IMR-90 (cell line): ENCODE data around the gene NFYB. TPM values are rescaled to one million over a fixed set of nuclear protein-coding genes. Genes with fewer than 3 reads are reported as not detected.

Experiments
- ATAC-seq: fragments of 200-7000 bp; cut with Tn5 transposase; 2 replicates; pipeline ENCODE4 v1.9.1; 2020; ENCODE audit warnings: low read depth, mild to moderate bottlenecking, moderate library complexity
- BruUV-seq: library from RNA; stranded (reverse); fragments of 400-500 nt; replicated peaks from 2 replicates; lab custom pipeline; 2021; lab: Mats Ljungman, UMichigan
- CTCF ChIA-PET: fragments of 300-600 bp; formaldehyde crosslinking; extraction: SDS; loops from one replicate; lab custom pipeline; 2021; ENCODE audit warnings: antibody characterized with exemption; lab: Yijun Ruan, JAX
- POLR2A ChIA-PET: fragments of 300-600 bp; sonication (Branson Sonifier 250); formaldehyde crosslinking; loops from one replicate; lab custom pipeline; 2022; ENCODE audit warnings: antibody characterized with exemption; ENCODE audit not compliant: unreplicated experiment; lab: Charles Lee
- DNase-seq: peaks from one replicate; pipeline ENCODE4 v3.0.0; 2013
- H2AFZ ChIP-seq: replicated peaks from 2 replicates; pipeline ENCODE3; 2013; ENCODE audit warnings: low read length, mild to moderate bottlenecking; ENCODE audit not compliant: poor library complexity
- H2AK5ac ChIP-seq: 2 replicates; pipeline ENCODE4 v1.6.1; 2013; ENCODE audit warnings: low read depth, low read length, inconsistent platforms
- H2AK9ac ChIP-seq: replicated peaks from 2 replicates; pipeline ENCODE3; 2013; ENCODE audit warnings: mild to moderate bottlenecking, low read depth, low read length, moderate library complexity; ENCODE audit not compliant: poor library complexity
- H2BK120ac ChIP-seq: 2 replicates; pipeline ENCODE4 v1.6.1; 2013; ENCODE audit warnings: low read depth, low read length, inconsistent platforms
- H2BK15ac ChIP-seq: 3 replicates; pipeline ENCODE4 v1.6.1; 2013; ENCODE audit warnings: low read depth, low read length, inconsistent platforms
- H2BK20ac ChIP-seq: 2 replicates; pipeline ENCODE4 v1.6.1; 2013; ENCODE audit warnings: low read depth, mild to moderate bottlenecking, inconsistent platforms, low read length, moderate library complexity
- H2BK5ac ChIP-seq: 2 replicates; pipeline ENCODE4 v1.6.1; 2013; ENCODE audit warnings: mild to moderate bottlenecking, low read depth, low read length, inconsistent platforms; ENCODE audit not compliant: poor library complexity, severe bottlenecking
- H3K14ac ChIP-seq: replicated peaks from 2 replicates; pipeline ENCODE4 v1.6.1; 2013; ENCODE audit warnings: low read depth, low read length, inconsistent platforms
- H3K18ac ChIP-seq: 2 replicates; pipeline ENCODE4 v1.6.1; 2013; ENCODE audit warnings: low read depth, low read length, control low read depth
- H3K23ac ChIP-seq: 2 replicates; pipeline ENCODE4 v1.6.1; 2013; ENCODE audit warnings: low read depth, low read length, inconsistent platforms
- H3K27ac ChIP-seq: 2 replicates; pipeline ENCODE4 v1.5.1; 2013; ENCODE audit warnings: mild to moderate bottlenecking, control low read depth, low read length; ENCODE audit not compliant: insufficient read depth
- H3K27me3 ChIP-seq: 2 replicates; pipeline ENCODE4 v1.6.1; 2013; ENCODE audit warnings: low read length; ENCODE audit not compliant: control insufficient read depth, insufficient read depth
- H3K36me3 ChIP-seq: 2 replicates; pipeline ENCODE4 v1.6.1; 2013; ENCODE audit warnings: low read length, mixed read lengths; ENCODE audit not compliant: control insufficient read depth, insufficient read depth
- H3K4ac ChIP-seq: 2 replicates; pipeline ENCODE4 v1.6.1; 2013; ENCODE audit warnings: low read depth, low read length, inconsistent platforms
- H3K4me1 ChIP-seq: 2 replicates; pipeline ENCODE4 v1.6.1; 2013; ENCODE audit warnings: low read length, mixed read lengths; ENCODE audit not compliant: control insufficient read depth, insufficient read depth
- H3K4me2 ChIP-seq: 2 replicates; pipeline ENCODE4 v1.6.1; 2013; ENCODE audit warnings: low read depth, mild to moderate bottlenecking, control low read depth, low read length, moderate library complexity
- H3K4me3 ChIP-seq: 2 replicates; pipeline ENCODE4 v1.5.1; 2013; ENCODE audit warnings: low read depth, mild to moderate bottlenecking, control low read depth, low read length, moderate library complexity; ENCODE audit not compliant: insufficient read depth
- H3K56ac ChIP-seq: 2 replicates; pipeline ENCODE4 v1.6.1; 2013; ENCODE audit warnings: low read length, inconsistent platforms; ENCODE audit not compliant: insufficient read depth; ENCODE audit errors: extremely low read depth
- H3K79me1 ChIP-seq, 2 experiments: 2 replicates each; pipeline ENCODE4 v1.6.1; 2013; ENCODE audit warnings: low read length in 2 of 2, inconsistent platforms in 1 of 2, low read depth in 1 of 2
- H3K9ac ChIP-seq: 2 replicates; pipeline ENCODE4 v1.6.1; 2013; ENCODE audit warnings: low read depth, low read length, control low read depth
- H3K9me1 ChIP-seq: 2 replicates; pipeline ENCODE4 v1.6.1; 2013; ENCODE audit warnings: low read length, inconsistent platforms; ENCODE audit not compliant: insufficient read depth
- H3K9me3 ChIP-seq: 2 replicates; pipeline ENCODE4 v1.6.1; 2013; ENCODE audit warnings: low read length; ENCODE audit not compliant: control insufficient read depth, insufficient read depth
- H4K20me1 ChIP-seq: 2 replicates; pipeline ENCODE4 v1.6.1; 2013; ENCODE audit warnings: low read length, inconsistent platforms; ENCODE audit not compliant: insufficient read depth
- H4K5ac ChIP-seq: 2 replicates; pipeline ENCODE4 v1.6.1; 2013; ENCODE audit warnings: mild to moderate bottlenecking, low read depth, low read length, control low read depth
- H4K8ac ChIP-seq, 2 experiments: 2 replicates each; pipeline ENCODE4 v1.6.1; 2013; ENCODE audit warnings: low read depth in 2 of 2, low read length in 2 of 2, control low read depth in 1 of 2, inconsistent platforms in 1 of 2
- H4K91ac ChIP-seq: 2 replicates; pipeline ENCODE4 v1.6.1; 2013; ENCODE audit warnings: low read depth, low read length, inconsistent platforms; ENCODE audit not compliant: insufficient read depth
- BHLHE40 ChIP-seq: fragments of 150-350 bp; IDR thresholded peaks from 2 replicates; pipeline ENCODE4 v1.6.1; 2016; ENCODE audit warnings: mild to moderate bottlenecking, low read depth, low read length
- CEBPB ChIP-seq: IDR thresholded peaks from 2 replicates; pipeline ENCODE4 v1.6.1; 2012; ENCODE audit warnings: low read depth, low read length, improper control_type of control experiment
- CHD1 ChIP-seq: IDR thresholded peaks from 2 replicates; pipeline ENCODE4 v1.6.1; 2012; ENCODE audit warnings: low read depth, low read length, improper control_type of control experiment
- CTCF ChIP-seq: conservative IDR thresholded peaks from 2 replicates; pipeline ENCODE4 v1.5.1; 2012; ENCODE audit warnings: mild to moderate bottlenecking, low read depth, low read length, improper control_type of control experiment
- FOS ChIP-seq: fragments of 150-350 bp; IDR thresholded peaks from 2 replicates; pipeline ENCODE4 v1.6.1; 2016; ENCODE audit warnings: low read depth, low read length
- MAFK ChIP-seq: IDR thresholded peaks from 2 replicates; pipeline ENCODE4 v1.6.1; 2012; ENCODE audit warnings: low read depth, low read length, improper control_type of control experiment
- MAZ ChIP-seq: IDR thresholded peaks from 2 replicates; pipeline ENCODE4 v1.6.1; 2012; ENCODE audit warnings: low read depth, mild to moderate bottlenecking, low read length, improper control_type of control experiment, moderate library complexity, borderline replicate concordance
- MXI1 ChIP-seq: IDR thresholded peaks from 2 replicates; pipeline ENCODE4 v1.6.1; 2012; ENCODE audit warnings: low read depth, mild to moderate bottlenecking, low read length, moderate library complexity, borderline replicate concordance
- NFE2L2 ChIP-seq: fragments of 150-350 bp; IDR thresholded peaks from 2 replicates; pipeline ENCODE4 v1.6.1; 2016; ENCODE audit warnings: low read depth, mild to moderate bottlenecking, low read length
- POLR2A ChIP-seq: IDR thresholded peaks from 2 replicates; pipeline ENCODE4 v1.6.1; 2012; ENCODE audit warnings: mild to moderate bottlenecking, low read depth, low read length
- RAD21 ChIP-seq: IDR thresholded peaks from 2 replicates; pipeline ENCODE4 v1.6.1; 2012; ENCODE audit warnings: low read length, improper control_type of control experiment
- RCOR1 ChIP-seq: IDR thresholded peaks from 2 replicates; pipeline ENCODE4 v1.6.1; 2012; ENCODE audit warnings: mild to moderate bottlenecking, low read length, improper control_type of control experiment; ENCODE audit not compliant: insufficient replicate concordance
- RFX5 ChIP-seq: IDR thresholded peaks from 2 replicates; pipeline ENCODE4 v1.8.0; 2012; ENCODE audit warnings: low read depth, mild to moderate bottlenecking, low read length, moderate library complexity
- SMC3 ChIP-seq: fragments of 150-350 bp; IDR thresholded peaks from 2 replicates; pipeline ENCODE4 v1.6.1; 2016; ENCODE audit warnings: low read depth, mild to moderate bottlenecking, antibody characterized with exemption, low read length, moderate library complexity
- USF2 ChIP-seq: fragments of 150-350 bp; IDR thresholded peaks from 2 replicates; pipeline ENCODE4 v1.6.1; 2017; ENCODE audit warnings: mild to moderate bottlenecking, antibody characterized with exemption, low read length, low read depth
- WGBS, 2 experiments: methylation state at CpG; one replicate each; pipeline versions ENCODE4 v1.1.5 to v1.1.7; 2013; ENCODE audit warnings: missing lambda C conversion rate in 2 of 2; ENCODE audit not compliant: insufficient read length in 1 of 2; ENCODE audit errors: extremely low coverage in 2 of 2; 5-methylcytosine and 5-hydroxymethylcytosine counted together
- dilution Hi-C: fragments of 300-500 bp; cut with HindIII; formaldehyde crosslinking; loops from one replicate; pipeline ENCODE4 v1.14.3; 2018; ENCODE audit warnings: low sequenced_read_pairs; ENCODE audit not compliant: unreplicated experiment
- in situ Hi-C: fragments of 300-500 bp; cut with MboI; formaldehyde crosslinking; loops from 3 replicates; pipeline ENCODE4 v1.14.3; 2019; ENCODE audit warnings: low sequenced_read_pairs, inconsistent platforms, mixed read lengths
- intact Hi-C: fragments of 100-400 bp; cut with micrococcal nuclease; formaldehyde crosslinking; loops from 2 replicates; pipeline ENCODE4 v1.10.0; 2022
- polyA plus RNA-seq, 3 experiments: library from polyadenylated mRNA; depleted of rRNA; stranded (reverse); fragments of >200 nt; gene quantifications; 2 replicates each; pipeline ENCODE4 v1.2.3, GENCODE V29; 2012; ENCODE audit warnings: low replicate concordance in 1 of 3
- total RNA-seq: library from RNA; depleted of rRNA; stranded (reverse); fragments of >200 nt; gene quantifications from 2 replicates; pipeline ENCODE4 v1.2.3, GENCODE V29; 2012

NFYB gene
- total and polyA plus RNA-seq, 2 of the 4 experiments (the other 2 are of a cell fraction): 22.2 to 28.4 TPM

- Histone ChIP-seq H3K56ac (peak overlapping the region; percentile 61), H4K20me1 (no peaks in the 10 kb centered on the region), H2AK9ac (peak overlapping the region; percentile 57), H3K4me1 (peaks cover 22% of the 10 kb centered on the region), H3K79me1 (peaks cover 0 to 3% of the 10 kb centered on the region in 2 experiments; a peak in 1 of 4 replicates), H3K27me3 (no peaks in the 10 kb centered on the region), H3K4me3 (no peak overlapping the region), H3K9me1 (peaks cover 24% of the 10 kb centered on the region), H4K91ac (peak overlapping the region; percentile 43), H4K8ac (peak overlapping the region; percentile 50 to 88), H3K23ac (peak overlapping the region; percentile 51), H3K18ac (peak overlapping the region; percentile 51), H2BK120ac (peak overlapping the region; percentile 82), H4K5ac (peak overlapping the region; percentile 35), H3K27ac (peak overlapping the region; percentile 72), H2BK20ac (peak overlapping the region; percentile 89), H3K9ac (peak overlapping the region; percentile 6; the same call in 1 of the 2 replicates), H3K9me3 (no peaks in the 10 kb centered on the region), H3K4me2 (peak overlapping the region; percentile 26; the same call in 1 of the 2 replicates), H2BK5ac (peak overlapping the region; percentile 73), H2AK5ac (peak overlapping the region; percentile 89), H3K14ac (peak overlapping the region; percentile 57), H2BK15ac (peak overlapping the region; percentile 40; the same call in 2 of the 3 replicates), H3K36me3 (no peaks in the 10 kb centered on the region), H3K4ac (peak overlapping the region; percentile 88), H2AFZ (peak overlapping the region; percentile 78)
- ChIA-PET CTCF (interaction anchor here (0.5 to 0.8 kb wide), 4 partner anchors 10 to 700 kb away, joined by 3 to 6 read pairs (median 3); partner anchors contain the start of gene NFYB), POLR2A (interaction anchor here (0.5 to 1.2 kb wide), 2 partner anchors 39 to 110 kb away, joined by 4 to 5 read pairs; no protein-coding TSS in a partner anchor)
- in situ Hi-C loops (loop anchor here (25.0 kb wide), 1 partner anchor 884 kb away; no protein-coding TSS in a partner anchor), intact Hi-C loops (no loop called here), dilution Hi-C loops (no loop called here)
- DNase-seq (peak; percentile 97), ATAC-seq (peak; percentile 82)
- 14% methylated on average over 2 of the region's 8 CpGs; no CpG with 5 or more reads in 1 of the 2 experiments for WGBS, 2 experiments
- no peak for TF ChIP-seq MAFK
- TF ChIP-seq MXI1: no peak
- peak; percentile 96 for TF ChIP-seq CEBPB
- TF ChIP-seq CTCF: peak; percentile 65
- peak; percentile 80 for TF ChIP-seq FOS
- TF ChIP-seq USF2: no peak
- TF ChIP-seq RFX5: no peak
- no peak for TF ChIP-seq BHLHE40
- TF ChIP-seq NFE2L2: no peak
- TF ChIP-seq CHD1: 0 out of 2 replicates have a peak, but pooled peaks have one; percentile 54
- peak; percentile 63 for TF ChIP-seq RAD21
- peak; percentile 32 for TF ChIP-seq SMC3
- TF ChIP-seq POLR2A: no peak
- TF ChIP-seq RCOR1: no peak
- TF ChIP-seq MAZ: peak; percentile 35; the same call in 1 of the 2 replicates
- BruUV-seq: no TSS peak
Observed at GRCh38 chr12:104177663-104178501, 39.9 kb upstream of the NFYB start.
